Subcutaneous abdominal adipose tissue (tissue), 5 donors: ENCODE data around the gene NAXE.
A peak's percentile ranks its signal among the peaks of the same experiment; 100 is the strongest.
"Not testable (repeated sequence)": the region's sequence is repeated elsewhere in the genome, so short reads cannot be mapped to it uniquely, and the experiment has no call there.

Experiments used
- H3K27ac ChIP-seq: one replicate; pipeline ENCODE4 v1.7.0; 2013; ENCODE audit warnings: low read depth, mild to moderate bottlenecking, inconsistent platforms, low read length, moderate library complexity
- H3K27me3 ChIP-seq, 5 donors: one replicate each; pipeline ENCODE4 v1.7.0; 2013; ENCODE audit warnings: low read length in 5 of 5, inconsistent platforms in 1 of 5; ENCODE audit not compliant: control insufficient read depth in 5 of 5, insufficient read depth in 4 of 5
- H3K36me3 ChIP-seq, 5 donors: one replicate each; pipeline ENCODE4 v1.7.0; 2013; ENCODE audit warnings: low read length in 5 of 5; ENCODE audit not compliant: control insufficient read depth in 5 of 5, insufficient read depth in 5 of 5
- H3K4me1 ChIP-seq, 5 donors: one replicate each; pipeline ENCODE4 v1.7.0; 2013; ENCODE audit warnings: low read length in 5 of 5, mild to moderate bottlenecking in 3 of 5, moderate library complexity in 1 of 5; ENCODE audit not compliant: control insufficient read depth in 5 of 5, insufficient read depth in 5 of 5
- H3K4me3 ChIP-seq, 5 donors: one replicate each; pipeline ENCODE4 v1.7.0; 2013; ENCODE audit warnings: low read length in 5 of 5, low read depth in 1 of 5
- H3K9ac ChIP-seq, 5 donors: one replicate each; pipeline ENCODE4 v1.7.0; 2013; ENCODE audit warnings: low read length in 5 of 5, mild to moderate bottlenecking in 4 of 5, moderate library complexity in 3 of 5
- H3K9me3 ChIP-seq, 5 donors: one replicate each; pipeline ENCODE4 v1.7.0; 2013; ENCODE audit warnings: low read length in 5 of 5; ENCODE audit not compliant: control insufficient read depth in 5 of 5
- donor health status: healthy.
- donor health status: healthy.
- donor health status: healthy.
- donor health status: healthy.
- donor health status: healthy.

Gene NAXE

GRCh38 chr1:156629823-156630449 lies 38.4 kb downstream of the NAXE start:
- no peak overlapping the region for H3K27ac ChIP-seq
- peaks cover 0 to 12% (median 11%) of the 10 kb centered on the region in 5 donors for H3K4me1 ChIP-seq
- no peaks in the 10 kb centered on the region for H3K9me3 ChIP-seq
- H3K27me3 ChIP-seq: peaks cover 7 to 33% (median 26%) of the 10 kb centered on the region in 5 donors
- no peaks in the 10 kb centered on the region for H3K36me3 ChIP-seq
- H3K9ac ChIP-seq: no peak overlapping the region
- H3K4me3 ChIP-seq: no peak overlapping the region

- peaks cover 0 to 22% (median 18%) of the 10 kb centered on the region in 5 donors for H3K27me3 ChIP-seq
- not testable (repeated sequence) for H3K27ac ChIP-seq, H3K9ac ChIP-seq, H3K9me3 ChIP-seq, H3K4me3 ChIP-seq, H3K4me1 ChIP-seq, H3K36me3 ChIP-seq
Observed at GRCh38 chr1:156631152-156631551, 39.6 kb downstream of the NAXE start.

GRCh38 chr1:156632355-156632754 lies 40.8 kb downstream of the NAXE start:
- Histone ChIP-seq H3K9ac (no peak overlapping the region), H3K27me3 (peaks cover 0 to 19% (median 16%) of the 10 kb centered on the region in 5 donors), H3K27ac (no peak overlapping the region), H3K4me1 (no peaks in the 10 kb centered on the region), H3K9me3 (no peaks in the 10 kb centered on the region), H3K36me3 (no peaks in the 10 kb centered on the region), H3K4me3 (no peak overlapping the region)

GRCh38 chr1:156638189-156638985 lies 46.8 kb downstream of the NAXE start:
- H3K27ac ChIP-seq: no peak overlapping the region
- peaks cover 0 to 28% (median 11%) of the 10 kb centered on the region in 5 donors for H3K4me1 ChIP-seq
- no peak overlapping the region for H3K4me3 ChIP-seq
- H3K9me3 ChIP-seq: no peaks in the 10 kb centered on the region
- H3K27me3 ChIP-seq: peaks cover 39 to 54% (median 49%) of the 10 kb centered on the region in 5 donors
- no peak overlapping the region for H3K9ac ChIP-seq
- no peaks in the 10 kb centered on the region for H3K36me3 ChIP-seq

- H3K9ac ChIP-seq: no peak overlapping the region
- peaks cover 0 to 2% (median 0%) of the 10 kb centered on the region in 5 donors for H3K9me3 ChIP-seq
- no peak overlapping the region for H3K27ac ChIP-seq
- peaks cover 39 to 66% (median 58%) of the 10 kb centered on the region in 5 donors for H3K27me3 ChIP-seq
- H3K4me3 ChIP-seq: no peak overlapping the region
- H3K36me3 ChIP-seq: no peaks in the 10 kb centered on the region
- peaks cover 2 to 28% (median 11%) of the 10 kb centered on the region in 5 donors for H3K4me1 ChIP-seq
Observed at GRCh38 chr1:156639601-156640101, 48.1 kb downstream of the NAXE start.

GRCh38 chr1:156640842-156641706 lies 49.5 kb downstream of the NAXE start:
- peaks cover 2 to 28% (median 11%) of the 10 kb centered on the region in 5 donors for H3K4me1 ChIP-seq
- peak overlapping the region in 1 of 5 donors; percentile 2 for H3K4me3 ChIP-seq
- H3K9me3 ChIP-seq: peaks cover 0 to 2% (median 0%) of the 10 kb centered on the region in 5 donors
- no peaks in the 10 kb centered on the region for H3K36me3 ChIP-seq
- H3K27me3 ChIP-seq: peaks cover 44 to 77% (median 70%) of the 10 kb centered on the region in 5 donors
- H3K27ac ChIP-seq: no peak overlapping the region
- H3K9ac ChIP-seq: no peak overlapping the region

GRCh38 chr1:156641761-156642264 lies 50.2 kb downstream of the NAXE start, which contains the start of gene BCAN:
Gene BCAN, plus strand, starts transcription at chr1:156642117. Its CDS starts 3,938 bp downstream, at chr1:156646055.
- Histone ChIP-seq H3K9me3 (peaks cover 0 to 2% (median 0%) of the 10 kb centered on the region in 5 donors), H3K27me3 (peaks cover 50 to 80% (median 77%) of the 10 kb centered on the region in 5 donors), H3K4me1 (peaks cover 2 to 28% (median 11%) of the 10 kb centered on the region in 5 donors), H3K36me3 (no peaks in the 10 kb centered on the region), H3K9ac (no peak within 1 kb of the TSS), H3K4me3 (peak within 1 kb of the TSS in 2 of 5 donors; percentile 2 to 26), H3K27ac (no peak within 1 kb of the TSS)

GRCh38 chr1:156642265-156643048 lies 50.9 kb downstream of the NAXE start:
- H3K9ac ChIP-seq: no peak overlapping the region
- peaks cover 2 to 28% (median 11%) of the 10 kb centered on the region in 5 donors for H3K4me1 ChIP-seq
- H3K27ac ChIP-seq: no peak overlapping the region
- no peaks in the 10 kb centered on the region for H3K36me3 ChIP-seq
- H3K9me3 ChIP-seq: peaks cover 0 to 2% (median 0%) of the 10 kb centered on the region in 5 donors
- peak overlapping the region in 1 of 5 donors; percentile 26 for H3K4me3 ChIP-seq
- peaks cover 56 to 87% (median 83%) of the 10 kb centered on the region in 5 donors for H3K27me3 ChIP-seq
